Activated CD4-positive, alpha-beta T cell treated with anti-CD3 and anti-CD28 coated beads, Interleukin-2, Interleukin-6, amounts not matched to agents 100 ng/mL and 50 ng/mL, durations not matched to agents 16 hours and 8 hours (primary cell): ENCODE data around the gene GABARAP.

Experiments
- DNase-seq: peaks from one replicate; pipeline ENCODE4 v3.0.0-alpha.2; 2020

GABARAP gene

DNA sequence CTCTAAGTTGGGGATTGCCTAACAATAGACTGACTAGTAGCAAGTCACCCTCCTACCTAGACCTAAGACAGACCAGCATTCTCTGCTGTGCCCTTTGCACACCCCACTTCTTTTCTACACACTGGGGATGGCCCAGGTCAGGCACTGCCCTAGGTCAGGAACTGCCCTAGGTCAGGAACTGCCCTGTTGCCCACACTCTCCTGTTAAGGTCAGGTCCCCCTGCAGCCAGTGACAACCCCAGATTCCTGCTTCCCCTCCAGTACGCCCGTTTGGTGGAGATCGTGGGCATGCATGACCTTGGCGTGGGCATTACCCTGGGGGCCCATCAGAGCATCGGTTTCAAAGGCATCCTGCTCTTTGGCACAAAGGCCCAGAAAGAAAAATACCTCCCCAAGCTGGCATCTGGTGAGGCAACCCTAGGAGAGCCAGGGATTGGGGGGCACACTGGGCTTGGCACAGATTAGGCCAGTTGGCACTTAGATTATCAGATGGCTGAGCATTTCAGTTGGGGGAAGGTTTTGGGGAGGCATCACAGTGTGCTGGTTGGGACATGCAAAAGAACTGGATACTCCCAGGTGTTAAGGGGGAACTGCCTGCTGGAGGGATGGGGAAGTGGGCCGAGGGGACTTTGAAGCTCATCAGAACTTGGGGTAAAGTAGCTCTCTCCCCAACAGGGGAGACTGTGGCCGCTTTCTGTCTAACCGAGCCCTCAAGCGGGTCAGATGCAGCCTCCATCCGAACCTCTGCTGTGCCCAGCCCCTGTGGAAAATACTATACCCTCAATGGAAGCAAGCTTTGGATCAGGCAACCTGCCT is 20.8 kb downstream of the GABARAP start:
- no peak for DNase-seq

DNA sequence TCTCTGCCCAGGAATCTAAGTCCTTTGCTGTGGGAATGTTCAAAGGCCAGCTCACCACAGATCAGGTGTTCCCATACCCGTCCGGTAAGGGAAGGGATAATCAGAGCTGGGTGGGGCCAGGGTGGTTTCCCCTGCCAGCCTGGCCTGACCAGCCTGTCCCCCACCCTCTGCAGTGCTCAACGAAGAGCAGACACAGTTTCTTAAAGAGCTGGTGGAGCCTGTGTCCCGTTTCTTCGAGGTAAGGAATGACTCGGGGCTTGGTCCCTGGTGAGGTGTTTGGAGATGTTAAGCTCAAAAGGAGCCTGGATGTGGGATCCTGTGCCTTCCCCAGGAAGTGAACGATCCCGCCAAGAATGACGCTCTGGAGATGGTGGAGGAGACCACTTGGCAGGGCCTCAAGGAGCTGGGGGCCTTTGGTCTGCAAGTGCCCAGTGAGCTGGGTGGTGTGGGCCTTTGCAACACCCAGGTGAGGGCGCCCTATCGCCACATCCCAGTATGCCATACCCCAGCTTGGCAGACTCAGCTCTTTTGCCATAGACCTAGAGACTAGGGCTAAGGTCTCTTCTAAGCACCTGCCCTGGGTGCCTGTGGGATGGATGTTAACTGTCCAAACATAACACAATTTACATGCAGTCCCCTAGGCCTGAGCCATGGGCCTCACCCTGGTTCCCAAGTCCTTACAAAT is 21.5 kb downstream of the GABARAP start:
- DNase-seq = peak; percentile 79

DNA sequence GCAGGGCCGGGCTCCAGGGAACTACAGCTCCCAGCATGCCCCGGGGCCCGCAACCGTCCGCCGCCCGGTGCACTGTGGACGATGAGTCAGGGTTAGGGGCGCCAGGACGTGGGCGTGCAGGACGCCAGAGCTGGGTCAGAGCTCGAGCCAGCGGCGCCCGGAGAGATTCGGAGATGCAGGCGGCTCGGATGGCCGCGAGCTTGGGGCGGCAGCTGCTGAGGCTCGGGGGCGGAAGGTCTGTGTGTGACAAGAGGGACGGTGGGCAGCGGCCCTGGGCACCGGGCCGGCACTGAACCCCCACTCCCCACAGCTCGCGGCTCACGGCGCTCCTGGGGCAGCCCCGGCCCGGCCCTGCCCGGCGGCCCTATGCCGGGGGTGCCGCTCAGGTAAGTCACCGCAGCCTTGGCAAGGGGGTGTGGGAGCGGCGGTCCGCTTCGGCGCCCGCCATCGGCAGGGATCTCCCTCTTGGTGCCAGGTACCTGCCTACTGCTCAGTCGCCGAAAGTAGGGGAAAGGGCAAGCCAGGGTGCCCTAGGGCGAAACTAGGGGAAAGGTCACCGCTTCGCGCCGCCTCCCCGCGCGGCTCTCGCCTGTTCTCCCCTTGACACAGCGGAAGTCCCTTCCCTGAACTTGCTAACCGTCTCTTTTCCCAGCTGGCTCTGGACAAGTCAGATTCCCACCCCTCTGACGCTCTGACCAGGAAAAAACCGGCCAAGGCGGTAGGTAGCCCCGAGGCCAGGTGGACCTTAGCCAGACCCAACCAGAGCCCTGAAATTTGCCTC is 22.2 kb downstream of the GABARAP start, which contains the start of the genes ACADVL and DLG4:
Gene ACADVL, plus strand, starts transcription at position 127 of the 781 bp plus-strand sequence. Its CDS starts 47 bp downstream, at position 174.
Gene DLG4, minus strand, starts transcription at position 25 of the 781 bp plus-strand sequence.
- DNase-seq = peak; percentile 89

DNA sequence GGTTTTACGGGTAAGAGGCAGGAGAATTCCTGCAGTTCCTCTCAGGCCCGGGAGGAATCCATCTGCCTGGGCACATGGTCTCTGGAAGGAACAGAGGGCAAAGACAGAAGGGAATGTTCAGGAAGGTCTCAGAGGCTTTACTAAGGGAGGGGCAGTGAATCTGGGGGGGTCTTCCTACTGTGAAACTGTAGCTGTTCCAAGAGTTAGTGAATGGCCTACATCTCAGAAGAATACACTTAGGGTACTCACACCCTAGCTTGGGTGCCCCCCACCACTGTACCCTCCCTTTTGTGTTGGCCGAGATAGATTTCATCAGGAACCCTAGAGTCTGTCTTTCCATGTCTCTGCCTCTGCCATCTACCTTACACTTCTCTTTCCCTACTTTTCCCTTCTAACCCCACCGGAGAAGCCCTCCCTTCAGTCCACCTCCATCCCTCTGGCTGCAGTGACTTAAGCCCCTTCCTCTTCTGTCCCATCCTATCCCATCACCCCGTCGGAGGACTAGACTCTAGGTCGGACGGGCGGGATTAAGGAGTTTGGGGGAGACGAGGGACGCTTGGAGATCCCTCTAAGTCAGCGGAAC is 22.9 kb downstream of the GABARAP start:
- no peak for DNase-seq

DNA sequence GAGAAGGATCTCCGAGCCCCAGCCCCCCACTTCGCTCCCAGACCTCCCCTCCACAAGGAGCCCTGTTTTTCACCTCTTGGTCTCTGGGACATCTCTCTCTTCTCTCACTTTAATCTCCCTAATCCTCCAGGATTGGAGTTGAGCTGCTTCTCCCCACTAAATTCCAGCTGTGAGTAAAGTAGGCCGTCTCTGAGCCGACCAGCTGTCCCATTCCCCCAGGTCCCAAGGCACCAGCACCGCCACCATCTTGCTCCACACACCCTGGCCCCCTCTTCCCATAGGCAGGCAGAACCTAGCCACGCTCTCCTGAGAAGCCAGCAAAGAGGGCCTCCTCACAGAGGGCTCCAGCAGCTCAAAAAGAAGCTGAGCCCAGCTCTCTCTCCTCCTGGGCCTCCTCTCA is 23.5 kb downstream of the GABARAP start:
- no peak for DNase-seq

DNA sequence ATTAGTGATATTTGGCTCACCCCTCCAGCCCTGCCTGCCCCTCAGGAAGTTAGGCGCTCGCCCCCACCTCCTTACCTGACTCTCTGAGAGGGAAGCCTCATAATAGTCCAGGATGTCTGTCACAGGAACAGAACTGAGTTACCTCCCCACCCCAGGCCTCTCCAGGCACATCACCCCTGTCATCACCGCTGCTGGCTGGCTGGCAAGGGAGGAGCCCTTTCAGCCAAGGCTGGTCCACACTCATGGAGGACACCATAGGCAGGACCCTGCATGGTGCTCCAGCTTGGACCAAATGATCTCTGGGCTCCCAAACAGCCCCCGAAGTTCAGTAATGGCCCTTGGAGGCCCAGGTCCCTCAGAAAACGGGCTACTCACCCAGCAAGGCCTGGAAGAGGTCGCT is 24.1 kb downstream of the GABARAP start:
- no peak for DNase-seq

DNA sequence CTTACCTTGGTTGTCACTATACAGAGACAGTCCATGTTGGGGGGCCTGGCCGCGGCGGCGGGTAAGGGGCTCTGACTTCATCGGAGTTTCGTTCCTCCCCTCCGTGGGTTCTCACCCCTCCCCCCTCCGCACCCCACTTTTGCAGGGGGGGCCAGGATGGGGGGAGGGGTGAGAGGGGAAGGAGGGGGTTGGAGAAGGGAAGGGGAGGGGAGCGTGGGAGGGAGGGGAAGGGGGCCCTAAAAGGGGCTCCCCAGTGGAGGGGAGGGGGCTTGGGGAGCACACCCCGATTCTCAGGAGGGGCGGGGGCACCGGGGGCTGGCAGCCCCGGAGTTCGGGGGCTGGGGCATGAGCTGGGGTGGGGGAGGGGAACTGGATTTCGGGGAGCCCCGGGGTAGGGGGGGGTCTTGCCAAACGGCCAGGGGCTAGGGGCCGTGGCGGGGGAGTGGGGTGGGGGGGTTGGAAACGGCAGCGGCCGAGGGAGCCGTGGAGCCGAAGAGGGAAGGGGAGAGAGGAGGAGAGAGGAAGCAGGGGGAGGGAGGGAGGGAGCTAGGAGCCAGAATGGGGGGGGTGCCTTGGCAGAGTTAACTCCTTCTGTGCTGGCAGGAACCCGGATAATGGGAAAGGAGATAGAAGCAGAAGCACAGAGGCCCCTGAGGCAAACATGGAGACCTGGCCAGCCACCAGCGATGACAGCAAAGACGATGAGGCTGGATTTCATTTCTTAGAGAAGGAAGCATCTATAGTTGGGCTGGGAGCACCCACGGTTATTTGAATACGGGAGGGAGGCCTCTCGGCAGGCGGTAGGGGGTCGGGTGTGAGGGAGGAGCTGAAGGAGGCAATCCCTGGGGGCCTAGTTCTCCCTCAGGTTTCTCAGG is 24.9 kb downstream of the GABARAP start:
- no peak for DNase-seq

DNA sequence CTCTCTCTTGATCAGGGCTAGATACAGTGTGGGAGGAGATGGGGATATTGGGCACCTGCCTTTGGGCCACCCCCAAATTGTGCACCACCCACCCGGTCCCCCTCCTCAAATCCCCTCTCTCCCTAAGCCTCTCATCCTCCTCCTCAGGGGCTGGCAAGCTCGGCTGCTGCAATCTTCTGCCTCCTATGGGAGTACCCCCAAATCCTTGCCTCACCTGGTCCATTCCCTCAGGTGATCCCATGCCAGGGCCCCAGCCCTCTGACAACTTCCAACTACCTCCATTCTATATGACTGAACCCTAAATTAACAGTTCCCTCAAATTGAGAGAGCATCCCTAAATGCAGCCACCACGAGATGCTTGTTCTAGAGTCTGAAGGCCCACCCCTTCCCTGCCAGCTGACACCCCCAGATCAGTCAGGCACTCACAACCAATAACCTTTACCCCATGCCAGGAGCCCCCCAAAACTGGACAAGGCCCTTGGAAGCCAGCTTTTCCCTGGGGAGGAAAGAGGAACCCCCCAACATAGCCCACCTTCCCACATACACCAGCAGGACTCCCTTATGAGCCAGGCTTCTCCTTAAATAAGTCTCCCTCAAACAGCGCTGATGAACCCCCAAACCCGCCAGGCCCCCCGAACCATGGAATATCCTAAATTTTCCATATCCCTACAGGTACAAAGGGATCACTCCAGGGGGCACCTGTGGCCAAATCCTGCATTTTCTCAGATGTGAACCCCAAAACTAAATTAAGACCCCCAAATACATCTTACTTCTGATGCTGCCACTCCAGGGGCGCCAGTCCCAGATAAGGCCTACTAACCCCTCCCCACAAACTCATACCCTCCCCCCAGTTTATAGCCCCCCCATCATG is 25.8 kb downstream of the GABARAP start:
- no peak for DNase-seq

DNA sequence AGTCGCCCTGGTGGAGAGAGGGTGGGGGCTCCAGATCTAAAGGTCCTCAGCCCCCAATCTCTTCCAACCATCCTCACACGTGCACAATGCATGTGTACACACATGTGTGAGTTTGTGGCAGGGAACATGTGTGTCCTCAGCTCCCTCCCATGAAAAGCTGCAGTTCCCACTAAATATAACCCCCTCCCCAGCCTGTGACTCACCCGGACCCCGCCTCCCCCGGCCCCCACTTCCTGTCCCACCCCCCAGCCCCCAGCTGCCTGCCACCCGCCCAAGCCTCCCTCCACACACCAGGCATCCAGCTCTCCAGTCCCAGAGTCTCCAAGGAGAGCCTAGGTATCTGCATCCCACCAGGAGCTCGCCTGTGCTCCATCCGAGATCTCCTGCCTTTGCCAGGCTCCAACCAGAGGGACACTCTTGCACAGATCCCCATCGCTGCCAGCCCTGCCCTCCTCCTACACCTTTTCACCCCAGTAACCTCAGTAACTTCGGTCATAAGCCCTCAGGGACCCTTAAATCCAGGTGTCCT is 26.5 kb downstream of the GABARAP start:
- no peak for DNase-seq

DNA sequence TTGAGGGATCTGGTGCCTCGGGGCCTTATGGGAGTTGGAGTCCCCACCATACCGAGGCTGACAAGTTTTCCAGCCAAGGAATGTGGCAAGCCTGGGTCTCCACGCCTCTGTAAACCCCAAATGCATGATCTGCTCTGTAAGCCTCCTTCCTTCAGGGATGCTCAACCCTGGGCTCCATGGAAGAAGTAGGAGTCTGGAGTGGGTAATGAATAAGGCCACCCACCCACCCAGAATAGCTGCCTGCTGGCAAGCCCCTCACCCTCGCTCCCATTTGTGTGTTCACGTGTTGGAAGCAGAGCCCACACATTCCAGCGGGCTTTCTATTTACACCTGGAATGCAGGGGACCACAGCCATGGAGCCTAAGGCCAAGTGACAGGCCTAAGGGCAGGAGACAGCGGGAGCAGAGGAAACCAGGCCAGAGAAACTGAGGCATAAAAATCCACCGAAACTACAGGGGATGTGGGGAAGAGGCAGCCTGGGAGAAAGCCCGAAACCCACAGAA is 27.1 kb downstream of the GABARAP start:
- no peak for DNase-seq

DNA sequence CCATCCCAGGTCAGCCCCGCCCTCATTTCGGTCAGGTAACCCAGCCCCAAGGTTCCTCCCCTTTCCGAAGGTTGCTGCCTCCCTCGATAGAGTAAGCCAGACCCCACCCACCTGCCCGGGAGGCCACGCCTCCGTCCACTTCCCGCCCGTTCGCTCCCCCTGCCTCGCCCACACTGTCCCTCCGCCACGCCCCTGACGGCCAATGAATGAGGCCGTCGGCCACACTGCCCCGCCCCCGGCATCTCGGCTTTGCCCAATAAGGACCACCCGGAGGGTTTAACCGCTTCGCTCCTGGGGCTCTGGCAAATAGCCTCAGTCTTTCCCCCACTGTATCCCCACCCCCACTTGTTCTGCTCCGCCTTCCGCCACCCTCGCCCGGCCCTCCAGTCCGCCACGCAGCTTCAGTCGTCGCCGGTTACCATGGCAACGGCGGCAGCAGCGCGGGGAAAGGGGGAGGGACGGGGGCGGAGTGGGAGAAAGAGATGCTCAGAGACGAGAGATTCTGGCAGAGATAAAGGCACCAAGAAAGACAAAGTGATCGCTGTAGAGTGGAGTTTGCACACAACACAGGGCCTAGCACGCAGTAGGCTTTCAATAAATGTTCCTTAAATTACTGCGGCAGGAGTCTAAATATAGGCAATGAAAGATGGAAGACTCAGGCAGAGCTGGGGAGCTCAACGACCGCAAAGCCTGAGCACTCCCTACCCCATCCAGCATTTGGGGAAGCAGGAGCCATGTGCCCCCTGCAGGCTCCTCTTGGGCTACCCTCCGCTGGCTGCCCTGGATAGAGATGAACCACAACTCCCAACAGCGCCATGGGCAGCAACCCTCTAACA is 27.7 kb downstream of the GABARAP start:
- DNase-seq = peak; percentile 99

DNA sequence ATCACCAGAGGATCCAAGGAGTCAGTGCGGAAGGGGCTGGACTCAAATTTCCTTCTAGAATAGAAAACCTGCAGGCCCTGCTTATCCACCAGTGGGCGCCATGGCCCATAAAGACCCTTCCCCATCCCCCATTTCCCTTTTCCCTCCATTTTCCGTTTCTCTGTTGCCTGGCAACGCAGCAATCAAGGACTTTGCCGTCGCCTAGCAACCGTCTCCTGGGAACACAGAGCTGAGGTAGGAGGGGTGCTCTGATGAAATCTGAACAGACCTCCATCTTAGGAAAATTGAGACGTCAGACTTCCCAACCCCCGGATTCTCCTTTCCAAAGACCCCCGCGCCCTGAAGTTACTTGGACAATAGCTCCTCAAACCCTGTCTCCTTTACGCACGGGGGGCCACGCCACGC is 28.4 kb downstream of the GABARAP start:
- peak; percentile 68 for DNase-seq

DNA sequence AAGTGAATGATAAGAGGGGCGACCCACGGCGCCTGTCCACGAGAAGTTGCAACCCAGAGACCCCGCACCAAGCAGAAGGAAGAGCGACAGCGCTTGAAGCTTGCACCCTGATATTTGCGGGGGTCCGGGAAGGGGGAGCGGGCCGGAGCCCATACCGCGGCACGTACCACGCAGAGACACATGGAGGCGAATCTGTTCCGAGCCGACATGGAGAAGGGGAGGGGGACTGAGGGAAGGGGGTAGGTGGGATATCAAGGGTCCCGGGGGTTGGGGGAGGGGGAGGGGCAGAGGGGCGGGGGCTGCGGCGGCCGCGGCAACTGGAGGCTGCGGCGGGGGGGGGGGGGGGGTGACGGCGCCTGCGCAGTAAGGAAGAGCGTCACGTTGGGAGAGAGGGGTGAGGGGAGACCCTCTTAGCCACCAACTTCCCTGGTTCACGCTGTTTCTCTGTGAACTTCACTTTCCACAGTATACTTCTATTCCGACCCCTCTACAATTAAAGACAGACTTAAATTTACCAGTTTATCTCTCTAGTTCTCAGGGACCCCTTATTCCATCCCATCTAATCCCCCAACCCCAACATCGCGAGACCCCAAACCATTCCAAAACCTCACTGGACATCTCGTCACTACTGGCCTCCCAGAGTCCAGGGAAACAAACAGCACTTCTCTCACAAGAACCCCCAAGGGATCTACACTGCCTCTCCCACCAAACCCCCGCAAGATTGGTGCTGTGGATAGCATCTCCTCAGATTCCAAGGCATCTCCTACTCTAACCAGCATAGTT is 30.6 kb downstream of the GABARAP start:
- DNase-seq = no peak

DNA sequence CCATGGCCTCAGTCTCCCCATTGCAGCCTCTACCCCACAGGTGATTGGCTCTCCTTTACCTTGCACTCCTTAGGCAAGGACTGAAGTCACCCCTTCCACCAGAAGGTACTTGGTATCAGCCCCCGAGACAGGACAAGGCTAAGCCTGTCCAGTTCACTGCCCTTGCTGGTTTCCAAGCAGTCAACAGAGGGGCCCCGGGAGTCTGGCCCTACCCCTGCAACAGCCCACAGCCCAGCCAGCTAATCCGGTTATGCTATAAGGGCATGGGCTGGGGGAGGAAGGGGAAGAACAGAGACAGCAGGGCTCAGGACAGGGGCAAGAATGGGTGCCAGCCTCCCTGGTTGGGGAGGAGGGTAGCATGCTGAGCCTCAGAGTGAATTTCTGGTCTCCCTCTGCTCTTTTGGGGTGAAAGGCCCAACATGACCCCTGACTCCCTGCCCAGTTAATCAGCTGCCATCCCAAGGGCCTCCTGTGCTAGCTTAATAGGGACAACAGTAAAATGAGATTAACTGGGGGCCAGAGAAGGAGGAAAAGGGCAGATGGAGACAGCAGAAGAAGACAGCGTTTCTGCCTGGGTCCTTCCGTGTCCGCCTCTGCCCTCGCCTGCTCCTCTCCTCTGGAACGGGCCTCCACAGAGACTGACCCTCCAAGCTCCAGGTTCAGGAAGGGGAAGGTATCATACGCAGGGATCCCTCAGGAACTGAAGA is 33.3 kb downstream of the GABARAP start:
- no peak for DNase-seq

DNA sequence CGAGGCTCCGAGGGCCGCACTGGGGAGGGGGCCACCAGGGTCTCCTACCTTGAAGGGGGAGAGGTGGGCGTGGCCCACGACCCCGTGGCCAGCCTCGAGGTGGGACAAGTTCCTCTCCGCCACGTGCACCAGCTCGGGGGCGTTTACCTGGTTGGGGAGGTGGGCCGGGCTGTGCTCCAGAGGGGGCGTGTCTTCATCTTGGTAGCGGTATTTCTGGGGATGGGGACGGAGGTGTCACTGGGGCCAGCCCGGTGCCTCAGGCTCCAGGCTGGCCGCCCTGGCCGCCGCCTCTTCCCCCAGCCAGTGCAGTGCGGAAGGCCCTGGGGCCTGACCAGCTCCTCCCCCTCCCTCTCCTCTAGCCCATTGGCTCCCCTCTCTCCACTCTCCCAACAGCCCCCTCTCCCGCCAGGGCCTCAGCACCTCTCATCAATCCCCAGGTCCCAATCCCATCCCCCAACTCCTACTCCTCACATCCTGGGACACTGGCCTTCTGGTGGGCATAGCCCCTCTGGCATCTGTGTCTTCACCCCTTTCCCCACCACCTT is 34.1 kb downstream of the GABARAP start:
- no peak for DNase-seq

DNA sequence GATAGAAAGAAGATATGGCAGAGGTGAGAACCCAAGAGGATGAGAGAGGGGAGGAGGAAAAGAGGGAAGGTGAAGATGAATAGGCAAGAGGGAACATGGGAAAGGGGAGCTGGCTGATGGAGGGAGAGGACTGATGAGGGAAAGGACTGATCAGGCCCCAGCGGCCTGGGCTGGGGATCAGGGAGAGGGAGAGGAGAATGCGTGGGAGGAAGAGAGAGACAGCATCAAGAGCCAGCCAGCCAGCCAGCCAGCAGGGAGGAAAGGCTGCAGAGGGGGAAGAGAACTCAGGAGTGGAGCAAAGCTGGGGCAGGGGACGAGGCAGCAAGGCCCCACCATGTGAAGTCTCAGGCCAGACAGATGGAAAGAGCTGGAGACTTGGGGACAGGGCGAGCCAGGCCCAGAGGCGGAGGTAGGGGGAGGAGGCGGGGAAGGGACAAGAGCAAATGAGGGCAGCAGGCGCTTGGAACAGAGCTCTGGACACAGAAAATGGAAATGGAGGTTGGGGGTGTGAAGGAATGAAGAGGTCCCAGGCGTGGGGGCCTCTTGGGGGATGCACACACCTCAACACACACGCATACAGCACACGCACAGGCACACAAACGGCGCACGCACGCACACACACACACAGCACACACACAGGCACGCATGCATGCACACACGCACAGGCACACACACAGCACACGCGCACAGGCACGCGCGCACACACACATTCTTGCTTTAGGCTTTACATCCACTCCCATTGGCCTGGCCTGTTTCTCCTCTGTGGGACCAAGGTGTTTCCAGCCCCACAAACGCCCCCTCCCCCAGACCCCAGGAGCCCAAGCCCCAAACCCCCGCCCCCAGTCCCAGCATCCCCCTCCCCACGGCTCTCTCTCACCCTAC is 34.9 kb downstream of the GABARAP start:
- no peak for DNase-seq

DNA sequence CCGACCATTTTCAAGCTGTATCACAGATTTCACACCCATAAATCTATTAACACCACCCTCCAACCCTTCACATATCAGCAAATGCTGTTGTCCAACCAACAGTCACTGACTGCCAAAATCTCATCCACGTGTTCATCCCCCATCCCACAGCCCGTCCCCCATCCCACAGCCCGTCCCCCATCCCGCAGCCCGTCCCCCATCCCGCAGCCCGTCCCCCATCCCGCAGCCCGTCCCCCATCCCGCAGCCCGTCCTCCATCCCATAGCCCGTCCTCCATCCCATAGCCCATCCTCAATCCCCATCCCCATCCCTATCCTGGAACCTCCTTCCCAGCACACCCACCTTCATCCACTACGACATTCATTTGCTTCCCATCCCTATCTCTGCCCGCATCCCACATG is 36.7 kb downstream of the GABARAP start:
- DNase-seq = no peak
